Sigmoid colon (tissue), 7 donors: ENCODE data around the gene DOCK9. TPM values are rescaled to one million over a fixed set of nuclear protein-coding genes. Genes with fewer than 3 reads are reported as not detected.
A peak's percentile ranks its signal among the peaks of the same experiment; 100 is the strongest.

Source experiments
- DNase-seq: peaks from one replicate; pipeline ENCODE4 v3.0.0-alpha.2; 2019
- H3K27ac ChIP-seq, 4 donors: fragments of 200-600 bp; sonication (generic); one replicate each; pipeline ENCODE4 v1.5.1; 2016 to 2019; ENCODE audit warnings: mild to moderate bottlenecking in 1 of 4
- H3K27me3 ChIP-seq, 3 donors: fragments of 200-600 bp; sonication (generic); one replicate each; pipeline ENCODE4 v1.5.1; 2019; ENCODE audit warnings: mild to moderate bottlenecking in 1 of 3
- H3K36me3 ChIP-seq, 4 donors: fragments of 200-600 bp; sonication (generic); one replicate each; pipeline ENCODE4 v1.5.1; 2016 to 2019
- H3K4me1 ChIP-seq, 4 donors: fragments of 200-600 bp; sonication (generic); one replicate each; pipeline ENCODE4 v1.5.1; 2017 to 2019
- H3K4me3 ChIP-seq, 4 donors: fragments of 200-600 bp; sonication (generic); one replicate each; pipeline ENCODE4 v1.5.1; 2017 to 2019; ENCODE audit warnings: mild to moderate bottlenecking in 2 of 4, moderate library complexity in 1 of 4
- H3K9me3 ChIP-seq, 4 donors: fragments of 200-600 bp in 3 of 4; sonication (generic) in 3 of 4; one replicate each; pipeline versions ENCODE4 v1.5.1 to v1.6.1; 2013 to 2019
- EP300 ChIP-seq, 4 donors: sonication (generic); formaldehyde crosslinking; IDR thresholded peaks; one replicate each; pipeline ENCODE4 v1.6.1; 2017; ENCODE audit warnings: antibody characterized with exemption in 4 of 4
- POLR2A ChIP-seq, 2 donors: fragments of 450-650 bp; IDR thresholded peaks; one replicate each; pipeline ENCODE4 v1.6.1; 2016; ENCODE audit warnings: antibody characterized with exemption in 2 of 2, mild to moderate bottlenecking in 2 of 2, moderate library complexity in 2 of 2
- POLR2AphosphoS5 ChIP-seq, 4 donors: sonication (generic); formaldehyde crosslinking; IDR thresholded peaks; one replicate each; pipeline ENCODE4 v1.6.1; 2017; ENCODE audit warnings: antibody characterized with exemption in 4 of 4
- WGBS, 2 donors: extraction: QIAGEN DNeasy Blood & Tissue Kit; methylation state at CpG; one replicate each; pipeline ENCODE4 v1.1.7; 2013; 5-methylcytosine and 5-hydroxymethylcytosine counted together
- intact Hi-C: fragments of 100-400 bp; cut with DNase I; formaldehyde crosslinking; loops from one replicate; pipeline ENCODE4 v1.15.1; 2023
- polyA plus RNA-seq, 3 donors: library from polyadenylated mRNA; stranded (reverse); fragments of 200-250 nt; gene quantifications; one replicate each; pipeline ENCODE4 v1.2.3, GENCODE V29; 2013
- total RNA-seq, 4 donors: library from RNA; depleted of rRNA; stranded (reverse); fragments of >200 nt; gene quantifications; one replicate each; pipeline ENCODE4 v1.1.0, GENCODE V29; 2016
- TF ChIP-seq, protein P1 (sequence below), 4 experiments: fragments of 450-650 bp in 3 of 4; fragments of 200-600 bp in 1 of 4; IDR thresholded peaks; one replicate each; pipeline ENCODE4 v1.5.1; 2016 to 2019; ENCODE audit warnings: antibody characterized with exemption in 4 of 4, mild to moderate bottlenecking in 3 of 4, moderate library complexity in 2 of 4
- donor health status: healthy with polysubstance abuse.
- donor health status: Bipolar disorder and iron deficiency.
- donor health status: healthy.

DOCK9 gene
- total and polyA plus RNA-seq, 7 donors, result 10.8 to 126 (median 60.4) TPM

DNA sequence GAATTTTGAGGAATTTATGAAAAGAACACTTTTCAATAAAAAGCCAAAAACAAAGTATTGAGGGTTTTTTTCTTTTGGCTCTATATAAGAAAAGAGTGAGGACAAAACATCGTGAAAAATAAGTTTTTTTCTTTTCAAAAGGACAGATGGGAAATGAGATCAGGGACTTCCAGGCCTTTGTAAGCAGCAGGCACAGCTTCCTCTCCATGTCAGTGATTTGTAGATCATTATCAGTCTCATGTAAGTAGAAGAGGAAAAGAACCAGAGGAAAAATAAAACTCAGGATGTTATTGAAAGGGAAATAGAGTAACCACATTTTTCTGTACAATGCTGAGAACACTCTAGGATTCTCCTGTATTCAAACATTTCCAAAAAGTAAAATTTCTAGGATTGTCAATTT is 29.9 kb downstream of the DOCK9 start:
- Histone ChIP-seq H3K4me3 (no peak overlapping the region), H3K27me3 (no peaks in the 10 kb centered on the region), H3K4me1 (peaks cover 0 to 6% (median 2%) of the 10 kb centered on the region in 4 donors), H3K36me3 (no peaks in the 10 kb centered on the region), H3K27ac (peak overlapping the region in 1 of 4 donors; percentile 38), H3K9me3 (no peaks in the 10 kb centered on the region)
- intact Hi-C loops, result no loop called here
- WGBS, 2 donors, result 49 to 78% methylated on average over 1 of the region's 1 CpG
- DNase-seq, result no peak
- TF ChIP-seq EP300 (IDR thresholded peaks at IDR 0.05) (no peak), POLR2A (IDR thresholded peaks at IDR 0.05) (no peak), POLR2AphosphoS5 (IDR thresholded peaks at IDR 0.05) (no peak)
- TF ChIP-seq, protein P1, sequence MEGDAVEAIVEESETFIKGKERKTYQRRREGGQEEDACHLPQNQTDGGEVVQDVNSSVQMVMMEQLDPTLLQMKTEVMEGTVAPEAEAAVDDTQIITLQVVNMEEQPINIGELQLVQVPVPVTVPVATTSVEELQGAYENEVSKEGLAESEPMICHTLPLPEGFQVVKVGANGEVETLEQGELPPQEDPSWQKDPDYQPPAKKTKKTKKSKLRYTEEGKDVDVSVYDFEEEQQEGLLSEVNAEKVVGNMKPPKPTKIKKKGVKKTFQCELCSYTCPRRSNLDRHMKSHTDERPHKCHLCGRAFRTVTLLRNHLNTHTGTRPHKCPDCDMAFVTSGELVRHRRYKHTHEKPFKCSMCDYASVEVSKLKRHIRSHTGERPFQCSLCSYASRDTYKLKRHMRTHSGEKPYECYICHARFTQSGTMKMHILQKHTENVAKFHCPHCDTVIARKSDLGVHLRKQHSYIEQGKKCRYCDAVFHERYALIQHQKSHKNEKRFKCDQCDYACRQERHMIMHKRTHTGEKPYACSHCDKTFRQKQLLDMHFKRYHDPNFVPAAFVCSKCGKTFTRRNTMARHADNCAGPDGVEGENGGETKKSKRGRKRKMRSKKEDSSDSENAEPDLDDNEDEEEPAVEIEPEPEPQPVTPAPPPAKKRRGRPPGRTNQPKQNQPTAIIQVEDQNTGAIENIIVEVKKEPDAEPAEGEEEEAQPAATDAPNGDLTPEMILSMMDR (IDR thresholded peaks at IDR 0.05), result no peak

DNA sequence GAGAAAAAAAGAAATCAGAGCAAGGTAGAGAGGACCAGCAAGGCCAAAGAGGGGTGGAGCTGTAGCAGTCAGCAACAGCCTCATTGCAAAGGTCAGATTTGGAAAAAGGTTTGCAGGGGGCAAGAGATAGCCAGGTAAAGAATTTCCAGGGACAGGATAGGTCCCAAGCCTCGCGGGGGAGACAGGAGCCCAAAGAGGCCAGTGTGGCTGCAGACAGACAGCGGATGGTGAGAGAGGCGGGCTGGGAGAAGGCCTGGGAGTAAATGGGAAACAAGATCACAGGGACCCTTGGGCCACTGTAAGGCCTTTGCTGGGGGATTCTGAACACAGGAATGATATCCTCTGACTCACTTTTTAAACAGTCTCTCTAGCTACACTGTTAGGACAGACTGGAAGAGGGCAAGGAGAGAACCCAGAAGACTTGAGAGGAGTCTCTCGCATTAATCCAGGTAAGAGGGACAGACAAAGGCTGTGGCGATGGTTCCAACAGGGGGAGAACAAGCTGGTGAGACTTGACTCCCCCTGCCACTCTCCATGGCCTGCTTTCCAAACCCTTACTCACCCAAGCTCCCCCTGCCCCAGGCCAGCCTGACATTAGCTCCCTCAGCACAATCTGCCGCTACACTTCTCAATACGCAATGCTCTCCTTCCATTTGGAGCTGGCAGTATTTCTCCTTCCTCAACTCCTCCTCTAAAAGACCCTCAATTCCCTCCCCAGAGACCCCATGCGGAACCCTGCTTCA is 31.8 kb downstream of the DOCK9 start:
- Histone ChIP-seq H3K27ac (no peak overlapping the region), H3K27me3 (no peaks in the 10 kb centered on the region), H3K36me3 (no peaks in the 10 kb centered on the region), H3K4me1 (peaks cover 0 to 11% (median 4%) of the 10 kb centered on the region in 4 donors), H3K9me3 (no peaks in the 10 kb centered on the region), H3K4me3 (no peak overlapping the region)
- TF ChIP-seq POLR2AphosphoS5 (IDR thresholded peaks at IDR 0.05) (no peak), EP300 (IDR thresholded peaks at IDR 0.05) (no peak), POLR2A (IDR thresholded peaks at IDR 0.05) (no peak)
- TF ChIP-seq, protein P1 (IDR thresholded peaks at IDR 0.05), result no peak
- DNase-seq, result no peak
- 95 to 96% methylated on average over 9 of the region's 9 CpGs for WGBS, 2 donors
- intact Hi-C loops, result no loop called here

DNA sequence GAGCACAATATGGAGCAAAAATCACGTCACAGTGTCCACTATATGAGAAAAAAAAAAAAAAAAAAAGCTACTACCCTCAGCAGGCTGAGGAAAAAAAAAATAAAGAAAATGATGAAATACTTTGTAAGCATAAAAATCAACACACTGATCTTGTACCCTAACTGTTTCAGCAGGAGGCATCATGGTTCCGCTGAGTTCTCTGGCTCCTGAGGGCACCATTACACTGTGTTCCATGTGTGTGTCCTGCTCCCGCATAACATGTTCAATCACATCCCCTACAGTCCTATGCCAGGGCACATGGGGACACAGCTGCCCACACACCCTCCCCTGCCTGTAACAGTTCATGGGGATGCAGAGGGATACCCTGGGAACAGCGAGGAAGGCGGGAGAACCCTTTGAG is 33.5 kb downstream of the DOCK9 start:
- Histone ChIP-seq H3K27me3 (no peaks in the 10 kb centered on the region), H3K4me1 (peaks cover 0 to 24% (median 10%) of the 10 kb centered on the region in 4 donors), H3K27ac (no peak overlapping the region), H3K9me3 (no peaks in the 10 kb centered on the region), H3K36me3 (no peaks in the 10 kb centered on the region), H3K4me3 (no peak overlapping the region)
- intact Hi-C loops, result no loop called here
- 98 to 99% methylated on average over 5 of the region's 5 CpGs for WGBS, 2 donors
- no peak for DNase-seq
- no peak for TF ChIP-seq EP300 (IDR thresholded peaks at IDR 0.05)
- TF ChIP-seq POLR2A (IDR thresholded peaks at IDR 0.05), result no peak

DNA sequence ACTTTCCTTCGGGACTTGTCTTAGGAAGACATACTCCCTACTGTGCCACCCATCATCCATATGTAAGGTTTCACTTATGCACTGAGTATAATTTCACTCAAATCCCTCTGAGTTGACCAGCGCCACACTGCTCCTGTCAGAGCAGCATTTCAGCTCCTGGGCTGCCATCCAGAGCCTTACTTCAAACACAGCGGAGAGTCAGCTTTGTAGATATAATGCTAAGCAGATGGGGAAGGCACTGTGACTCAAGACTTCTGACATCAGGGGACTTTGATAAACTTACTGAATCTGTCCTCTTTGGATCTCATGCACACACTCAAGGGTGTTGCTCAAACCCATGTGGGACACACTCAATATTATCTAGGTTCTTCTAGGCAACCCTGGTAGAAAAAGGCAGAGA is 34.9 kb downstream of the DOCK9 start:
- Histone ChIP-seq H3K4me1 (peaks cover 0 to 36% (median 14%) of the 10 kb centered on the region in 4 donors), H3K36me3 (no peaks in the 10 kb centered on the region), H3K27me3 (no peaks in the 10 kb centered on the region), H3K9me3 (no peaks in the 10 kb centered on the region), H3K4me3 (no peak overlapping the region), H3K27ac (no peak overlapping the region)
- no peak for DNase-seq
- 97% methylated on average over 3 of the region's 3 CpGs for WGBS, 2 donors
- no peak for TF ChIP-seq EP300 (IDR thresholded peaks at IDR 0.05)
- TF ChIP-seq, protein P1 (IDR thresholded peaks at IDR 0.05), result no peak
- intact Hi-C loops, result no loop called here

DNA sequence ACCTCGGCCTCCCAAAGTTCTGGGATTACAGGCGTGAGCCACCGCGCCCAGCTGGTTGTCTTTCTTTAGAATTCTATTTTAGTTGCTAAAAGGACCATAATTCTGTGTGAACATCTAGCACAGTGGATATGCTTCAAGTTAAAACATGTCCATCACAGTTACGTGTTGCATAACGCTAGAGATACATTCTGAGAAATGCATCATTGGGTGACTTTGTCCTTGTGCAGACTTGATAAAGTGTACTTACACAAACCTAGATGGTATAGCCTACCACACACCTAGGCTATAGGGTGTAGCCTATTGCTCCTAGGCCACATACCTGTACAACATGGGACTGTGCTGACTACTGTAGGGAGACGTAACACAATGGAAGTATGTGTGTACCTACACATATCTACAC is 35.4 kb downstream of the DOCK9 start:
- peaks cover 0 to 36% (median 14%) of the 10 kb centered on the region in 4 donors for H3K4me1 ChIP-seq
- intact Hi-C loops, result no loop called here
- no peaks in the 10 kb centered on the region for H3K36me3 ChIP-seq
- no peak overlapping the region for H3K4me3 ChIP-seq
- H3K27me3 ChIP-seq, result no peaks in the 10 kb centered on the region
- H3K9me3 ChIP-seq, result no peaks in the 10 kb centered on the region
- no peak overlapping the region for H3K27ac ChIP-seq
- 96 to 97% methylated on average over 7 of the region's 7 CpGs for WGBS, 2 donors
- DNase-seq, result no peak
- no peak for TF ChIP-seq POLR2A (IDR thresholded peaks at IDR 0.05)
- TF ChIP-seq, protein P1 (IDR thresholded peaks at IDR 0.05), result no peak
- TF ChIP-seq EP300 (IDR thresholded peaks at IDR 0.05), result no peak
- TF ChIP-seq POLR2AphosphoS5 (IDR thresholded peaks at IDR 0.05), result no peak
